H1 (cell line): Measurements from ENCODE around the gene ATP1B3. TPM values are rescaled to one million over a fixed set of nuclear protein-coding genes. Genes with fewer than 3 reads are reported as not detected.

ENCODE experiments used
- CTCF ChIA-PET: fragments of 300-600 bp; sonication (Branson Sonifier 250); formaldehyde crosslinking; loops from one replicate; lab custom pipeline; 2021; ENCODE audit not compliant: partially characterized antibody; lab: Charles Lee
- POLR2A ChIA-PET: fragments of 300-600 bp; sonication (Branson Sonifier 250); formaldehyde crosslinking; loops from one replicate; lab custom pipeline; 2021; ENCODE audit warnings: inconsistent platforms; ENCODE audit not compliant: partially characterized antibody; lab: Charles Lee
- DNase-seq, 2 experiments: peaks; one replicate each; pipeline versions ENCODE4 v3.0.0 to v3.0.0-alpha.2; 2010 to 2022; ENCODE audit warnings: low spot score in 2 of 2, low read depth in 1 of 2, mixed read lengths in 1 of 2
- FAIRE-seq: peaks from 2 replicates; lab custom pipeline; 2011; peaks lifted over from hg19 to GRCh38; lab: Jason Lieb, UNC
- H2AFZ ChIP-seq: 2 replicates; pipeline ENCODE4 v1.8.1; 2012; ENCODE audit warnings: low read length, inconsistent platforms
- H2AK5ac ChIP-seq: 2 replicates; pipeline ENCODE4 v1.6.1; 2013; ENCODE audit warnings: low read depth, low read length
- H2BK120ac ChIP-seq: replicated peaks from 2 replicates; pipeline ENCODE3; 2013; ENCODE audit warnings: low read depth, low read length, inconsistent platforms
- H2BK12ac ChIP-seq: 2 replicates; pipeline ENCODE4 v1.6.1; 2013; ENCODE audit warnings: low read depth, low read length
- H2BK15ac ChIP-seq: 2 replicates; pipeline ENCODE4 v1.6.1; 2013; ENCODE audit warnings: low read length
- H2BK20ac ChIP-seq: 2 replicates; pipeline ENCODE4 v1.6.1; 2013; ENCODE audit warnings: low read length
- H2BK5ac ChIP-seq: 2 replicates; pipeline ENCODE4 v1.6.1; 2013; ENCODE audit warnings: low read depth, low read length
- H3K14ac ChIP-seq: 2 replicates; pipeline ENCODE4 v1.6.1; 2013; ENCODE audit warnings: inconsistent platforms; ENCODE audit not compliant: insufficient read length
- H3K18ac ChIP-seq: 2 replicates; pipeline ENCODE4 v1.6.1; 2013; ENCODE audit warnings: low read length; ENCODE audit errors: extremely low read depth
- H3K23ac ChIP-seq: 2 replicates; pipeline ENCODE4 v1.6.1; 2013; ENCODE audit warnings: inconsistent platforms; ENCODE audit not compliant: insufficient read length
- H3K23me2 ChIP-seq: 2 replicates; pipeline ENCODE4 v1.6.1; 2013; ENCODE audit warnings: low read depth, low read length
- H3K27ac ChIP-seq: 2 replicates; pipeline ENCODE4 v1.6.1; 2011; ENCODE audit warnings: low read depth, low read length, inconsistent platforms
- H3K27me3 ChIP-seq, 4 experiments: replicated peaks in 1 of 4; 1 replicate in 1 of 4; 2 replicates in 3 of 4; pipeline versions ENCODE4 v1.6.1 to v1.8.1; 2011 to 2013; ENCODE audit warnings: low read length in 3 of 4, mild to moderate bottlenecking in 3 of 4, inconsistent platforms in 2 of 4, mixed read lengths in 2 of 4, moderate library complexity in 1 of 4; ENCODE audit not compliant: control insufficient read depth in 3 of 4, insufficient read depth in 3 of 4; ENCODE audit errors: extremely low read depth in 1 of 4
- H3K36me3 ChIP-seq, 4 experiments: 2 replicates each; pipeline versions ENCODE4 v1.6.1 to v1.8.1; 2011 to 2013; ENCODE audit warnings: mild to moderate bottlenecking in 4 of 4, low read length in 3 of 4, moderate library complexity in 2 of 4, control low read depth in 1 of 4, inconsistent platforms in 1 of 4; ENCODE audit not compliant: insufficient read depth in 4 of 4, control insufficient read depth in 2 of 4
- H3K4ac ChIP-seq: replicated peaks from 2 replicates; pipeline ENCODE3; 2013; ENCODE audit warnings: low read length, low read depth, mixed read lengths, inconsistent platforms; ENCODE audit not compliant: insufficient read length
- H3K4me1 ChIP-seq, 4 experiments: replicated peaks in 1 of 4; 1 replicate in 1 of 4; 2 replicates in 3 of 4; pipeline versions ENCODE4 v1.6.1 to v1.8.1; 2011 to 2013; ENCODE audit warnings: low read length in 3 of 4, inconsistent platforms in 2 of 4, mixed read lengths in 1 of 4; ENCODE audit not compliant: insufficient read depth in 4 of 4, control insufficient read depth in 3 of 4
- H3K4me2 ChIP-seq, 2 experiments: 2 replicates each; pipeline versions ENCODE4 v1.6.1 to v1.8.1; 2011 to 2013; ENCODE audit warnings: low read depth in 2 of 2, low read length in 2 of 2, control low read depth in 1 of 2, inconsistent platforms in 1 of 2, mild to moderate bottlenecking in 1 of 2; ENCODE audit not compliant: insufficient read depth in 1 of 2
- H3K4me3 ChIP-seq, 4 experiments: fragments of 200-600, 300-600 bp in 1 of 4; sonication (generic), shearing (Covaris generic), sonication (Bioruptor Twin) in 1 of 4; 2 replicates each; pipeline versions ENCODE4 v1.5.1 to v1.8.1; 2011 to 2016; ENCODE audit warnings: low read length in 4 of 4, low read depth in 3 of 4, control low read depth in 2 of 4, inconsistent platforms in 2 of 4, mild to moderate bottlenecking in 2 of 4, mixed read lengths in 1 of 4, moderate library complexity in 1 of 4; ENCODE audit not compliant: insufficient read depth in 2 of 4; ENCODE audit errors: extremely low read depth in 1 of 4
- H3K56ac ChIP-seq: replicated peaks from 2 replicates; pipeline ENCODE3; 2013; ENCODE audit warnings: low read depth, mild to moderate bottlenecking, mixed read lengths, low read length, inconsistent platforms; ENCODE audit not compliant: insufficient read length
- H3K79me1 ChIP-seq: 2 replicates; pipeline ENCODE4 v1.6.1; 2013; ENCODE audit warnings: low read depth, low read length, control low read depth
- H3K79me2 ChIP-seq, 2 experiments: 2 replicates each; pipeline versions ENCODE4 v1.6.1 to v1.8.1; 2012 to 2013; ENCODE audit warnings: low read length in 2 of 2, mild to moderate bottlenecking in 2 of 2, inconsistent platforms in 1 of 2; ENCODE audit not compliant: insufficient read depth in 2 of 2, control insufficient read depth in 1 of 2
- H3K9ac ChIP-seq, 4 experiments: replicated peaks in 1 of 4; 1 replicate in 1 of 4; 2 replicates in 3 of 4; pipeline versions ENCODE4 v1.6.1 to v1.8.1; 2011 to 2013; ENCODE audit warnings: low read depth in 3 of 4, low read length in 3 of 4, control low read depth in 2 of 4, mild to moderate bottlenecking in 2 of 4, moderate library complexity in 2 of 4, inconsistent platforms in 1 of 4; ENCODE audit errors: extremely low read depth in 1 of 4
- H3K9me3 ChIP-seq, 2 experiments: 2 replicates each; pipeline versions ENCODE4 v1.6.1 to v1.8.1; 2012 to 2013; ENCODE audit warnings: mild to moderate bottlenecking in 2 of 2, moderate library complexity in 2 of 2, control low read depth in 1 of 2, inconsistent platforms in 1 of 2, low read depth in 1 of 2, low read length in 1 of 2, mixed read lengths in 1 of 2; ENCODE audit not compliant: insufficient read depth in 2 of 2
- H4K20me1 ChIP-seq, 2 experiments: replicated peaks in 1 of 2; 2 replicates each; pipeline versions ENCODE3 to v1.8.1; 2011 to 2013; ENCODE audit warnings: inconsistent platforms in 2 of 2, low read length in 2 of 2, mild to moderate bottlenecking in 1 of 2; ENCODE audit not compliant: insufficient read depth in 2 of 2, control insufficient read depth in 1 of 2
- H4K5ac ChIP-seq: 2 replicates; pipeline ENCODE4 v1.6.1; 2013; ENCODE audit warnings: low read length, low read depth, mixed read lengths, inconsistent platforms; ENCODE audit not compliant: insufficient read length
- H4K8ac ChIP-seq: 2 replicates; pipeline ENCODE4 v1.8.0; 2013; ENCODE audit warnings: mild to moderate bottlenecking, moderate library complexity, low read length, inconsistent platforms; ENCODE audit not compliant: insufficient read depth; ENCODE audit errors: extremely low read depth
- H4K91ac ChIP-seq: replicated peaks from 2 replicates; pipeline ENCODE3; 2013; ENCODE audit warnings: low read length, mixed read lengths, inconsistent platforms; ENCODE audit not compliant: insufficient read length
- SIX5 ChIP-seq: IDR thresholded peaks from 2 replicates; pipeline ENCODE4 v1.6.1; 2011; ENCODE audit warnings: mild to moderate bottlenecking, low read depth, low read length
- WGBS, 2 experiments: shearing (Covaris generic) in 1 of 2; methylation state at CpG; one replicate each; pipeline versions ENCODE4 v1.1.6 to v1.1.7; 2013 to 2015; ENCODE audit warnings: low lambda C conversion rate in 2 of 2, mixed read lengths in 2 of 2, inconsistent platforms in 1 of 2, low coverage in 1 of 2, missing lambda C conversion rate in 1 of 2; ENCODE audit not compliant: insufficient replicate concordance in 2 of 2, insufficient coverage in 1 of 2, insufficient read length in 1 of 2; ENCODE audit errors: extremely low coverage in 1 of 2, missing lambda C conversion rate in 1 of 2; 5-methylcytosine and 5-hydroxymethylcytosine counted together
- polyA plus RNA-seq, 7 experiments: library from polyadenylated mRNA; depleted of rRNA in 3 of 7; stranded (reverse) in 5 of 7; unstranded in 2 of 7; fragments of >200 nt in 5 of 7; fragments of 200-250 nt in 2 of 7; gene quantifications; 1 replicate in 5 of 7; 2 replicates in 1 of 7; 4 replicates in 1 of 7; pipeline versions ENCODE4 v1.2.1 to v1.2.3, GENCODE V29; 2011 to 2013; ENCODE audit warnings: missing spikeins in 2 of 7, mixed read lengths in 2 of 7
- total RNA-seq: library from RNA; stranded (reverse); fragmentation: NEBNext Ultra II Directional; extraction: Animal tissue kit (Norgen Biotek cat#: 25700); gene quantifications from 2 replicates; pipeline ENCODE4 v1.2.1, GENCODE V29; 2021

ATP1B3 gene
- total and polyA plus RNA-seq, 2 of the 8 experiments (the other 6 are each of a cell fraction or from before 2014, with no cell fraction given), result 233 to 342 TPM

DNA sequence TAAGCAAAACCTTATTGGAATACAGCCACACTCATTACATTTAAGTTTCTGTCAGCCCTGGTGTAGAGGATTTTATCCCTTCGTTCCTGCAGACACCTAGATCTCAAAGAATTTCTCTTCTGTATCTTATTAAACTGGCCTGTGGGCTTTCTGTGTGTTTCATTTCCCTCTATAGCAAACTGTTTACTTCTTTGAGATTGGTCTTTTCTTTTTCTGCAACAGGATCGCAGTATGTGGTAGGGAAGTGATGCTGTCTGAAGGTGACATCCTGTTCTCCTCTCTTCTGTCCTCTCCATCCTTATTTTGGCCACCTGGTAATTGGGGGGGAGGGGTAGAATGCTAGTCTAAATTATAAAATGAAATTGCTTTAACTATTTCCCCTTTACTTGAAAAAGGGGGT lies 25.5 kb downstream of the ATP1B3 start:
- Histone ChIP-seq H3K23ac (no peak overlapping the region), H4K5ac (no peak overlapping the region), H2BK5ac (no peak overlapping the region), H3K14ac (no peak overlapping the region), H3K4ac (no peak overlapping the region), H2BK15ac (no peak overlapping the region), H4K20me1 (peaks cover 0 to 5% of the 10 kb centered on the region in 2 experiments), H3K56ac (no peak overlapping the region), H3K79me1 (peaks cover 5% of the 10 kb centered on the region), H3K79me2 (peaks cover 6 to 48% of the 10 kb centered on the region in 2 experiments; a peak in 3 of 4 replicates), H3K4me1 (no peaks in the 10 kb centered on the region), H4K8ac (no peak overlapping the region), H3K23me2 (no peaks in the 10 kb centered on the region), H2AK5ac (no peak overlapping the region), H3K18ac (no peak overlapping the region), H3K4me2 (no peak overlapping the region)
- CTCF ChIA-PET, result interaction anchor here (1.1 to 3.6 kb wide), 2 partner anchors 12 to 163 kb away, joined by 3 to 20 read pairs; partner anchors contain the start of gene RNF7
- no peak for DNase-seq
- POLR2A ChIA-PET, result no interaction called here
- WGBS, 2 experiments, result 92% methylated on average over 2 of the region's 2 CpGs; no CpG with 5 or more reads in 1 of the 2 experiments
- no peak for TF ChIP-seq SIX5
- TF ChIP-seq, all 59 proteins: peak for 0
- no peak overlapping the region for H2BK20ac ChIP-seq
- peaks cover 13 to 14% of the 10 kb centered on the region in 2 experiments for H3K9me3 ChIP-seq
- H2BK120ac ChIP-seq, result no peak overlapping the region
- peaks cover 0 to 2% (median 0%) of the 10 kb centered on the region in 4 experiments; a peak in 1 of 7 replicates for H3K27me3 ChIP-seq
- no peak overlapping the region for H3K4me3 ChIP-seq
- H4K91ac ChIP-seq, result no peak overlapping the region
- no peak overlapping the region for H3K27ac ChIP-seq
- H2AFZ ChIP-seq, result no peak overlapping the region
- peaks cover 0 to 51% (median 26%) of the 10 kb centered on the region in 4 experiments; a peak in 6 of 8 replicates for H3K36me3 ChIP-seq
- H2BK12ac ChIP-seq, result no peak overlapping the region
- FAIRE-seq, result no peak
- no peak overlapping the region for H3K9ac ChIP-seq
